Activated T-helper 17 cell treated with anti-CD3 and anti-CD28 coated beads, Interleukin-2, amount 50 U/mL, for 72 hours (primary cell): Measurements from ENCODE around the gene SDF4. TPM values are rescaled to one million over a fixed set of nuclear protein-coding genes. Genes with fewer than 3 reads are reported as not detected.
A peak's percentile ranks its signal among the peaks of the same experiment; 100 is the strongest.

ENCODE experiments used
- ATAC-seq: fragments of 150-1000 bp; cut with Tn5 transposase; replicated peaks from 2 replicates; pipeline ENCODE4 v1.10.0; 2021; ENCODE audit warnings: mild to moderate bottlenecking, moderate library complexity
- H3K27ac Mint-ChIP-seq: one replicate; pipeline ENCODE4 v1.8.0; 2022; ENCODE audit warnings: mixed read lengths
- H3K27me3 Mint-ChIP-seq: one replicate; pipeline ENCODE4 v1.8.0; 2022; ENCODE audit warnings: mixed read lengths
- H3K36me3 Mint-ChIP-seq: one replicate; pipeline ENCODE4 v1.8.0; 2022; ENCODE audit warnings: low read depth, mild to moderate bottlenecking, mixed read lengths
- H3K4me1 Mint-ChIP-seq: one replicate; pipeline ENCODE4 v1.8.0; 2022; ENCODE audit warnings: mixed read lengths
- H3K4me3 Mint-ChIP-seq: one replicate; pipeline ENCODE4 v1.8.0; 2022; ENCODE audit warnings: mild to moderate bottlenecking, mixed read lengths
- H3K9me3 Mint-ChIP-seq: one replicate; pipeline ENCODE4 v1.8.0; 2022; ENCODE audit warnings: mixed read lengths
- total RNA-seq, 2 donors: library from RNA; stranded (reverse); gene quantifications; one replicate each; pipeline ENCODE4 v1.2.3, GENCODE V29; 2022

SDF4 gene
- 100 to 1,000 TPM; 169 to 773 TPM for total RNA-seq

GRCh38 chr1:1231400-1232207, at the start of gene SDF4:
Gene SDF4, minus strand, starts transcription at chr1:1232001. Its CDS starts 3,229 bp downstream, at chr1:1228772.
- Mint-ChIP-seq H3K4me1 (peaks cover 19% of the 10 kb centered on the region), H3K9me3 (no peaks in the 10 kb centered on the region), H3K27ac (peak within 1 kb of the TSS; percentile 95), H3K36me3 (peaks cover 47% of the 10 kb centered on the region), H3K27me3 (no peaks in the 10 kb centered on the region), H3K4me3 (peak within 1 kb of the TSS; percentile 96)
- peak; percentile 98 for ATAC-seq

GRCh38 chr1:1280782-1281481, 49.1 kb upstream of the SDF4 start:
- H3K4me3 Mint-ChIP-seq, result no peak overlapping the region
- H3K27me3 Mint-ChIP-seq, result no peaks in the 10 kb centered on the region
- no peak for ATAC-seq
- H3K4me1 Mint-ChIP-seq, result peaks cover 5% of the 10 kb centered on the region
- no peak overlapping the region for H3K27ac Mint-ChIP-seq
- no peaks in the 10 kb centered on the region for H3K9me3 Mint-ChIP-seq
- no peaks in the 10 kb centered on the region for H3K36me3 Mint-ChIP-seq

GRCh38 chr1:1279028-1279427, 47.2 kb upstream of the SDF4 start:
- H3K4me1 Mint-ChIP-seq, result peaks cover 5% of the 10 kb centered on the region
- no peak overlapping the region for H3K4me3 Mint-ChIP-seq
- no peaks in the 10 kb centered on the region for H3K9me3 Mint-ChIP-seq
- no peak overlapping the region for H3K27ac Mint-ChIP-seq
- H3K36me3 Mint-ChIP-seq, result no peaks in the 10 kb centered on the region
- H3K27me3 Mint-ChIP-seq, result no peaks in the 10 kb centered on the region
- no peak for ATAC-seq

GRCh38 chr1:1278620-1279019, 46.8 kb upstream of the SDF4 start:
- no peaks in the 10 kb centered on the region for H3K27me3 Mint-ChIP-seq

GRCh38 chr1:1275836-1276235, 44.0 kb upstream of the SDF4 start:
- no peak for ATAC-seq
- H3K9me3 Mint-ChIP-seq, result no peaks in the 10 kb centered on the region
- H3K27ac Mint-ChIP-seq, result no peak overlapping the region
- H3K27me3 Mint-ChIP-seq, result no peaks in the 10 kb centered on the region
- H3K36me3 Mint-ChIP-seq, result peaks cover 24% of the 10 kb centered on the region
- peaks cover 8% of the 10 kb centered on the region for H3K4me1 Mint-ChIP-seq
- H3K4me3 Mint-ChIP-seq, result peak overlapping the region; percentile 4

More at GRCh38 chr1:1278620-1279019, 46.8 kb upstream of the SDF4 start:
- Mint-ChIP-seq H3K4me1 (peaks cover 5% of the 10 kb centered on the region), H3K27ac (no peak overlapping the region), H3K9me3 (no peaks in the 10 kb centered on the region), H3K36me3 (no peaks in the 10 kb centered on the region), H3K4me3 (no peak overlapping the region)
- ATAC-seq, result no peak

GRCh38 chr1:1274931-1275431, 43.2 kb upstream of the SDF4 start:
- Mint-ChIP-seq H3K36me3 (peaks cover 33% of the 10 kb centered on the region), H3K4me1 (peaks cover 16% of the 10 kb centered on the region), H3K27me3 (no peaks in the 10 kb centered on the region), H3K4me3 (peak overlapping the region; percentile 74), H3K9me3 (no peaks in the 10 kb centered on the region), H3K27ac (no peak overlapping the region)
- no peak for ATAC-seq

GRCh38 chr1:1274299-1274930, 42.6 kb upstream of the SDF4 start:
- Mint-ChIP-seq H3K4me1 (peaks cover 19% of the 10 kb centered on the region), H3K9me3 (no peaks in the 10 kb centered on the region), H3K36me3 (peaks cover 38% of the 10 kb centered on the region), H3K27me3 (no peaks in the 10 kb centered on the region), H3K4me3 (peak overlapping the region; percentile 74), H3K27ac (no peak overlapping the region)
- ATAC-seq, result no peak

GRCh38 chr1:1273512-1274298, 41.9 kb upstream of the SDF4 start, which contains the start of gene UBE2J2:
Gene UBE2J2, minus strand, starts transcription at chr1:1273854. Its CDS starts 5,862 bp downstream, at chr1:1267992.
- peak within 1 kb of the TSS; percentile 83 for H3K4me3 Mint-ChIP-seq
- no peaks in the 10 kb centered on the region for H3K27me3 Mint-ChIP-seq
- peaks cover 38% of the 10 kb centered on the region for H3K36me3 Mint-ChIP-seq
- peaks cover 19% of the 10 kb centered on the region for H3K4me1 Mint-ChIP-seq
- H3K27ac Mint-ChIP-seq, result peak within 1 kb of the TSS; percentile 85
- ATAC-seq, result peak; percentile 98
- H3K9me3 Mint-ChIP-seq, result no peaks in the 10 kb centered on the region

GRCh38 chr1:1273209-1273511, 41.4 kb upstream of the SDF4 start:
- Mint-ChIP-seq H3K27ac (peak overlapping the region; percentile 85), H3K4me1 (peaks cover 19% of the 10 kb centered on the region), H3K9me3 (no peaks in the 10 kb centered on the region), H3K27me3 (no peaks in the 10 kb centered on the region), H3K4me3 (peak overlapping the region; percentile 83), H3K36me3 (peaks cover 41% of the 10 kb centered on the region)
- ATAC-seq, result peak; percentile 1

- H3K9me3 Mint-ChIP-seq, result no peaks in the 10 kb centered on the region
- no peak for ATAC-seq
- peaks cover 45% of the 10 kb centered on the region for H3K36me3 Mint-ChIP-seq
- H3K4me3 Mint-ChIP-seq, result peak overlapping the region; percentile 83
- H3K27me3 Mint-ChIP-seq, result no peaks in the 10 kb centered on the region
- peak overlapping the region; percentile 85 for H3K27ac Mint-ChIP-seq
- peaks cover 19% of the 10 kb centered on the region for H3K4me1 Mint-ChIP-seq
These were observed 40.8 kb upstream of the SDF4 start for GRCh38 chr1:1272341-1273208.

- peak overlapping the region; percentile 83 for H3K4me3 Mint-ChIP-seq
- no peak for ATAC-seq
- no peaks in the 10 kb centered on the region for H3K9me3 Mint-ChIP-seq
- H3K4me1 Mint-ChIP-seq, result peaks cover 19% of the 10 kb centered on the region
- peak overlapping the region; percentile 86 for H3K27ac Mint-ChIP-seq
- H3K36me3 Mint-ChIP-seq, result peaks cover 58% of the 10 kb centered on the region
- H3K27me3 Mint-ChIP-seq, result no peaks in the 10 kb centered on the region
These were observed 39.0 kb upstream of the SDF4 start for GRCh38 chr1:1270813-1271212.

- no peaks in the 10 kb centered on the region for H3K27me3 Mint-ChIP-seq
- no peak overlapping the region for H3K4me3 Mint-ChIP-seq
- H3K36me3 Mint-ChIP-seq, result peaks cover 78% of the 10 kb centered on the region
- no peak overlapping the region for H3K27ac Mint-ChIP-seq
- no peaks in the 10 kb centered on the region for H3K9me3 Mint-ChIP-seq
- ATAC-seq, result no peak
- peaks cover 19% of the 10 kb centered on the region for H3K4me1 Mint-ChIP-seq
These were observed 36.5 kb upstream of the SDF4 start for GRCh38 chr1:1268284-1268682.

- Mint-ChIP-seq H3K4me1 (peaks cover 19% of the 10 kb centered on the region), H3K27ac (no peak overlapping the region), H3K36me3 (peaks cover 78% of the 10 kb centered on the region), H3K9me3 (no peaks in the 10 kb centered on the region), H3K27me3 (no peaks in the 10 kb centered on the region), H3K4me3 (no peak overlapping the region)
- ATAC-seq, result no peak
These were observed 35.9 kb upstream of the SDF4 start for GRCh38 chr1:1267488-1268283.
